Measurements from ENCODE around the gene CDKAL1.

DNA sequence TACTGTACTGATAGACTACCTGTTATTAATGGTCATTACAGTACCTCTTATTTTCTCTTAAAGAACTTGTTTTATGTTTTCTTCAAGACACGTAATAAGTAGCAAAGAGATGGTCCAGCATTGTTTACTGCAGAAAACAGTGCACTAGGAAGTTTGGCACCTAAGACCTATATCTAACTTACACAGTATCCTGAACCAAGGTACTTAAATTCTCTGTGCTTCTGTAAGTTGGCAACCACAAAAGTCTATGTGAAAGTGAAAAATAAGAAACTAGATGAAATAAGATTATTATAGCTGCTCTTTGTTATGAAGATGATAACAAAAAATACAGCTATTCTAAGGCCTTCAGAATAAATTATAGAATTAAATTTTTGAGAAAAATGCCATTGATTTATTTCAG is 647.6 kb downstream of the CDKAL1 start:
- no peak for TF ChIP-seq SIN3A (IDR thresholded peaks at IDR 0.05; ENCODE audit: borderline replicate concordance, low read depth, low read length)
- TF ChIP-seq GABPA (IDR thresholded peaks at IDR 0.05; ENCODE audit: low read depth, low read length) = no peak
- TF ChIP-seq GABPA (CRISPR knock-in tag; IDR thresholded peaks at IDR 0.05; ENCODE audit: low read depth) = no peak
- TF ChIP-seq ETS1 (CRISPR knock-in tag; IDR thresholded peaks at IDR 0.05) = no peak
- TF ChIP-seq, protein P1, sequence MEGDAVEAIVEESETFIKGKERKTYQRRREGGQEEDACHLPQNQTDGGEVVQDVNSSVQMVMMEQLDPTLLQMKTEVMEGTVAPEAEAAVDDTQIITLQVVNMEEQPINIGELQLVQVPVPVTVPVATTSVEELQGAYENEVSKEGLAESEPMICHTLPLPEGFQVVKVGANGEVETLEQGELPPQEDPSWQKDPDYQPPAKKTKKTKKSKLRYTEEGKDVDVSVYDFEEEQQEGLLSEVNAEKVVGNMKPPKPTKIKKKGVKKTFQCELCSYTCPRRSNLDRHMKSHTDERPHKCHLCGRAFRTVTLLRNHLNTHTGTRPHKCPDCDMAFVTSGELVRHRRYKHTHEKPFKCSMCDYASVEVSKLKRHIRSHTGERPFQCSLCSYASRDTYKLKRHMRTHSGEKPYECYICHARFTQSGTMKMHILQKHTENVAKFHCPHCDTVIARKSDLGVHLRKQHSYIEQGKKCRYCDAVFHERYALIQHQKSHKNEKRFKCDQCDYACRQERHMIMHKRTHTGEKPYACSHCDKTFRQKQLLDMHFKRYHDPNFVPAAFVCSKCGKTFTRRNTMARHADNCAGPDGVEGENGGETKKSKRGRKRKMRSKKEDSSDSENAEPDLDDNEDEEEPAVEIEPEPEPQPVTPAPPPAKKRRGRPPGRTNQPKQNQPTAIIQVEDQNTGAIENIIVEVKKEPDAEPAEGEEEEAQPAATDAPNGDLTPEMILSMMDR (CRISPR knock-in tag; IDR thresholded peaks at IDR 0.05) = no peak
- TF ChIP-seq MAF1 (CRISPR knock-in tag; IDR thresholded peaks at IDR 0.05; ENCODE audit: borderline replicate concordance) = no peak
- no peak for TF ChIP-seq POLR2A (IDR thresholded peaks at IDR 0.05; ENCODE audit: insufficient read depth in 1 of 2, low read depth in 2 of 2, low read length in 2 of 2)
- TF ChIP-seq ATF7 (IDR thresholded peaks at IDR 0.05) = no peak
- no peak for TF ChIP-seq ATF7 (CRISPR knock-in tag; IDR thresholded peaks at IDR 0.05)
- no peak for TF ChIP-seq RAD21 (CRISPR knock-in tag; IDR thresholded peaks at IDR 0.05)
- TF ChIP-seq ZNF121 (CRISPR knock-in tag; IDR thresholded peaks at IDR 0.05) = no peak
- no peak for TF ChIP-seq ZBTB21 (CRISPR knock-in tag; IDR thresholded peaks at IDR 0.05)
- TF ChIP-seq SRF (IDR thresholded peaks at IDR 0.05; ENCODE audit: low read depth, low read length) = no peak
- no peak for TF ChIP-seq THRA (CRISPR knock-in tag; IDR thresholded peaks at IDR 0.05; ENCODE audit: borderline replicate concordance)
- no peak for TF ChIP-seq NCOR1 (IDR thresholded peaks at IDR 0.05; ENCODE audit: borderline replicate concordance, low read length)
- no peak for TF ChIP-seq MAZ (IDR thresholded peaks at IDR 0.05; ENCODE audit: borderline replicate concordance, low read depth, low read length)
- no peak for TF ChIP-seq MAZ (CRISPR knock-in tag; IDR thresholded peaks at IDR 0.05; ENCODE audit: low read depth)
